Anterior cingulate cortex (tissue), 58 donors: ENCODE results near the gene SLC25A21.

Experiments used
- DNase-seq, 58 donors: peaks; one replicate each; lab custom pipeline; 2025; lab: John Stamatoyannopoulos, UW

The SLC25A21 gene

DNA sequence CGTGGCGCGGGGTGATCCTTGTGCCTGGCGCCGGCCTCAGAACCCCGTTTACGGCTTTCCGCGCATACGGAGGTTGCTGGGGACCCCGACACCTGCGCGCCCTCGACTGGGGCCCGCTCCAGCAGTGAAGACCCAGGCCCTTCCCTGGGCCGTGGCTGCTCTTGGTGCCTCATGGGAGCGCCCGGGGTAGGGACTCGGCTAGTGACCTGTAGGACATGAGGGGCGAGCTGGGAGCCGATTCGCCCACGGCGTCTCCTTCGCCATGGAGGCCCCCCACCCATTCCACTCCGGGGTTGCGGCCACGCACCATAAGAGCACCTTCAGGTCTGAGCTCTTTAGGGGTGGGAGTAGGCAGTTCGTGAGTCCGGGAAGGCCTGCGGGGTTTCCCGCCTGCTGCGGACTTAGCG is 525.0 kb downstream of the SLC25A21 start:
- no peak for DNase-seq

DNA sequence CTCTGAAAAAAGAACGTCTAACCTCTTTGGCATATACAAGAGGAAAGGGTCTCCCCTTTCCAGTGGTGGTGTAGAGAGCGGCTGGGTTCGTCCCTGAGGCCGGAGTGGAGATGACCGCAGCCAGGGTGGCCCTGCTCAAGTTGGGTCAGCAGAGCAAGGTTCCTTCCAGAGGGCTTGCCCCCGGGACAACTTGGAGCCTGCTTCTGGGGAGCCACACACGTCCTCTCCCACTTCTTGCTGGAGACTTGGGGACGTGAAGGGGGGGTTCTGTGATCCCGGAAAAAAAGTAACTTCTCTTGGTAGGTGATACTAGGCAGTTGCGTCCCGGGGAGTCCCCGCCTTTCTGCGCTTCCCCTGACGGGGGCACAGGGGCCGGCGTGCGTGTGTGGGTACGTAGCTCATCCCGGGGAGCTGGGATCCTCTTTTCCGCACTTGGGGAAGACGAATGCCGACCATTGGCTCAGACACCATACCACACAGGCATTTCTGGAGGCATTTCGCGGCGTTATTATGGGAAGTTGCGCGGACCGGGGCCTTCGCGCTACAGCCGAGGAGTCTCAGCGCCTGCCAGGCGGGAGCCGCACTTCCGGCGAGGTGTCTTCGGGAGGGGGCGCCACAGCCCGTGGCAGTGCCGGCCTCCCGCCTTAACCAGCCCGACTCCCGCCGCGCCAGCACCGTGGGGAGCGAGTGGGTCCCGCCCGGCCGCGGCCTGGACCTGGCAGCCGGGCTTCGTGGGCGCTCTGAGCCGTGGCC is 525.6 kb downstream of the SLC25A21 start:
- no peak for DNase-seq

DNA sequence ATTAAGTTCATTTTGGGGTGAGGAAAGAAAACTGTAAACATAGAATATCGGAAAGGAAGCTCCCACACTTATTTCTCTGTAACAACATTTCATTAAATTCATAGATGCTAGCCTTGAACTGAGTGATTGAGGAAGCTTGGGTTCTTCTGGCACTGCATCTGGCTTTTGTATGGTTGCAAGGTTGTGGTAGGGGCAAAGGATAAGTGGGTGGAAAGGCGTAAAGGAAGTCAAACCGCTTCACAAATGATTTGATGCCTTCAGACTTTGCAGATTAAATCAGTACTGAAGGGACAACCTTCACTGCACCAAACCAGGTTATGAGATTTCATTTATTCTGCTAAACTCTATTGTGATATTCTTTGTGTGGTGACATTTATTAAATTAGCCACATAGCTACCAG is 538.8 kb downstream of the SLC25A21 start:
- no peak for DNase-seq
